ENCODE data around the gene RAB24.
"Not testable (repeated sequence)": the region's sequence is repeated elsewhere in the genome, so short reads cannot be mapped to it uniquely, and the experiment has no call there.

Gene RAB24

DNA sequence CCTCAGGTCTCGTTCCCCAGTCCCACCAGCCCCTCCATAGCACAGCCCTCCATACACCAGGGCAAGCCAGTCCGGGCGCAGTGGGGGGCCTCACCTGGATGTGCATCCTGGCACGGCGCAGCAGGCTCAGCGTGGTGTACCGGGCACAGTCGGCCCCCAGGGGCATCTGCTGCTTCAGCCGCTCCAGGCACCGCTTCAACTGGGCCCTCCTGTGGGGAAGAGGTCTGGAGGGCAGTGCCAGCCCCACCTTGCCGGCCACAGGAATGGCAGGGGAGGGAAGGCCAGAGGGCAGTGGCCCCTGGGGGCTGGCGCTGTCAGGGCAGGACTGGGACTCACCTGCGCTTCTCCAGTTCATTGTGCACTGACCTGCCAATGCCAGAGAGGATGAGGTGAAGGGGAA is 6.8 kb upstream of the RAB24 start:
- DNase-seq, result no peak

DNA sequence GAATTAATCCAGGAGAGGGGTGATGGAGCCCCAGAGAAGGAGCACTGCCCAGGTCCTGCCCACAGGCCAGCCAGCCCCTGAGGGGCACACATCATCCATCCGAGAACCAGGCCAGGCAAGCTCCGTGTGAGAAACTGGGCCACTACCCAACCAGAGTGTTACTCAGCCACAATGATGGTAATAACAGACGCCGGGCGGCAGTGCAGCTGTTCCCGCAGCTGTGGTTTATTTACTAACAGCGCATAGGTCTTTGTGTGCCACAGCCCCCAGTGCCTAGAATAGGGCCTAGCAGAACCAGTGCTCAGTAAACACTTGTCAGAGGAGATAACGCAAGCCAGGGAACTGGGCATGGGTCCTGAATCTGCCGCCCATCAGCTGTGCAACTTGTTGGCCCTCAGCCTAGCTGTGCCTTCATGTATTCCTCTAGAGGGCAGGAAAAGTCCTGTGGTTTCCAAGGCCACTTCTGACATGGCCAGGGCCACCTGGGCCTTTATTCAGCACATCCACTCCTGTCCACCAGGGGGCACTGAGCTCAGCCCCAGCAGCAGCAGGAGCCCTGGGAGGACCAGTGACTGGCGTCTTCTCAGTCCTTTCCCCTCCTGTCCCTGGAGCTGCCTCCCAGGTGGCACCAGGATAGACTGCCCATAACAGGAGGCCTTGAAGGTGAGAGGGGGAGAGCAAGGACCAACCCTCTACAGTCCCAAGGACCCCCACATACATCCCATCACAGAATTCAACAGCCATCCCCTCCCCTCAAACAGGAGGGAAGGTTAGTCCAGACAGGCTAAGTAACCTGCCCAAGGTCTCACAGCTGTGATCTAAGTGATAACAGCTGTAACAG is 6.1 kb upstream of the RAB24 start:
- peak; percentile 52 for DNase-seq

DNA sequence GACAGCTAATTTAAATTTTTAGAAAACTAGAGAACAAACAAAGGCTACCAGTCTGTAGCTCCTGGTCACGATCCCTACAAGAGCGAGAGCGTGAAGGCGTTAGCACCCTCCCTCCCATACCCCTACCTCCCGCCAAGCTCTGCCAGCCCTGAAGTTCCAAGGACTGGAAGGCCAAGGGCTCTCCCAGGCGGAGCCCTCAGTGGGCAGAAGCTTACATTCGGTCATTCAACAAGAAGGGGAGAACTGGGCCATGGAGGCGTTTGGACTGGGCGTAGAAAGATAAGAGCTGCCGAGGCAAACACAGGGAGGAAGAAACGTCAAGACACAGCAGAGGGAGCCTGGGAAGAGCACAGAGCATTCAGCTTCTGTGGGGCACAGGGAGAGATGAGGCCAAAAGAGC is 5.2 kb upstream of the RAB24 start:
- no peak for DNase-seq

DNA sequence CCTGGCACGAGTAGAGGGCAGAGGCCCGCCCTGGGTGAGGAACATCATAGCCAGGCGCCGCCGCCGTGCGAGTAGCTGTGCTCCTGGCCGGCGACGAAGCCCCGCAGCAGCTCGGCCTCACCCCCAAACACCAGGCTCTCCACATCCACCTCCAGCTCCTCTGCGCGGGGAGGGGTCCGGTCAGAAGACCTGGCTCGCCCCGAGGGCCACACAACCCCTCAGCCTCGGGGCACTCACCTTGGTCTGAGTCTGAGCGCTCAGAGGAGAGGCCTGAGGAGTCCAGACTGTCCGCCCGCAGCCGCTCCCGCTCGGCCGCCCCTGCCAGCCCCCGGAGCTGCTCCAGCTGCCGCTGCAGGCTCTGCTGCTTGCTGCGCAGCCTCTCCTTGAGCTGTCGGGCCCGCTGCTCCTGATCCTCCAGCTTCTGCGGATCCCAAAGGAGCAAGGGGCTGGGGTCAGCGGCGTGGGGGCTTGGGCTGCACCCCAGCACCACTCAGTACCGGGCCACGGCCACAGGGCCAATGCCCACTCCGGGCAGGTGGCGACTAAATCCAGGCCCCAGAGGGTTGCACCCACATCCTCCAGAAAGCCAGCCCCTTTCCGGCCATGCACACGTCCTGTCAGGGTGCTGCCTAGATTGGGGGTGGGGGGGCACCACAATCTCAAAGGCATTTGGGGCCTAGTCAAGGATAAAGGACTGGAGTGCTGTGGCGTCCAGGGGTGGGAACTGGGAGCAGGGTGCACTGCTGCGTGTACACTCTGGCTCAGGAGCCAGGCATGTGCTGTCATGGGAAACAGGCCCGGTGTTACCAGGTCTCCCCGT is 4.2 kb upstream of the RAB24 start:
- DNase-seq, result no peak

DNA sequence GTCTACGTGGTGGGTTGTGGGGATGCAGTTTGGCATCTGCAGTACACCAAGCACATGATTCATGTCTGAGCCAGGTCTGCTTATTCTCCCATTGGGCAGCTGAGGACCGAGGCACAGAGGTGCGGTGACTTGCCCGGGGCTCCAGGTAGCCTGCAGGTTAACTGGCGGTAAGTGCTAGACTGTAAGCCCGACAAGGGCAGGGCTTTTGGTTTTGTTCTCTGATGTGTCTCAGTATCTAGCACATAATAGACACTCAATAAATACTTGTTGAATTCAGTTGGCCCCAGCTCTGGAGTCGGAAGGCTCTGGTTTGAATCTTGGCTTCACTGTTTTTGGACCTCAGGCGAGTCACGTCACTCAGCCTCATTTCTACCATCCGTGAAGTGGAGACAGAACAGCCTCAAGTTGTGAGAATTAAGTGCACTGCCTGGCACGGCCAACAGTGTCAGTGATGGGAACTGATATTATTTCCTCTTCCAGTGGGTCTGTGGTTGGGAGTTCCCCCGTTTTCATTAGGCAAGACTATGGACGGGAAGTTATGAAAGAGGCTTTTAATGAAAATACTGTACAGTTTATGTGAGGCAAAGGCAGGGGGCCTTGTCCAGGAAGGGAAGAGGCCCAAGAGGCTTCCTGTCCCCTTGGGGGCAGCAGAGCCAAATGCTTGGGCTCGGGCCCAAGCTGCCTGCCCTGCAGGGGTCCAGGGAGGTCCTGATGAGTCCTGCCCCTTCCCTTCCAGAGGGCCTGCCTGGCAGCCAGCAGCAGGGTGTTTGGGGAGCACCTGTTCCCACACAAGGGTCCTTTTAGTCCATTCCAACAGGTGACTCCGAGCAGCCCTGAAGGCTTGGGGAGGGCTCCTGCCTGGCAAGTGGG is 3.4 kb upstream of the RAB24 start:
- no peak for DNase-seq

DNA sequence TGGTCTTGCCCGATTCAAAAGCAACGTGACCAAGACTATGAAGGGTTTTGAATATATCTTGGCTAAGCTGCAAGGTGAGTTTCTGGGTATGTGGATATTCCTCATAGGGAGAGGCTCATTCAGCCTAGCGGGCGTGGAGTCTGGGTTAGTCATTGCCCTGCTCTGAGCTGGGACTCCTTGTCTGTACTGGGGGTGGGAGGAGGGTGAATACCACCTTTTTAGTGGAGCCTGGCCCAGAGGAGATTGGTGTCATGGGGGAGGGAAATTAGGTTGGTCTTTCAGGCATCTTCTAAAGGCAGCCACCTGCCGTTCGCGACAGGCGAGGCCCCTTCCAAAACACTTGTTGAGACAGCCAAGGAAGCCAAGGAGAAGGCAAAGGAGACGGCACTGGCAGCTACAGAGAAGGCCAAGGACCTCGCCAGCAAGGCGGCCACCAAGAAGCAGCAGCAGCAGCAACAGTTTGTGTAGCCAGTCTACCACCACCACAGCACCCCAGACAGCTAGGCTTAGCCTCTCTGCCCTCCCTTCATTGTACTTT is 2.7 kb upstream of the RAB24 start:
- not testable (repeated sequence) for DNase-seq

DNA sequence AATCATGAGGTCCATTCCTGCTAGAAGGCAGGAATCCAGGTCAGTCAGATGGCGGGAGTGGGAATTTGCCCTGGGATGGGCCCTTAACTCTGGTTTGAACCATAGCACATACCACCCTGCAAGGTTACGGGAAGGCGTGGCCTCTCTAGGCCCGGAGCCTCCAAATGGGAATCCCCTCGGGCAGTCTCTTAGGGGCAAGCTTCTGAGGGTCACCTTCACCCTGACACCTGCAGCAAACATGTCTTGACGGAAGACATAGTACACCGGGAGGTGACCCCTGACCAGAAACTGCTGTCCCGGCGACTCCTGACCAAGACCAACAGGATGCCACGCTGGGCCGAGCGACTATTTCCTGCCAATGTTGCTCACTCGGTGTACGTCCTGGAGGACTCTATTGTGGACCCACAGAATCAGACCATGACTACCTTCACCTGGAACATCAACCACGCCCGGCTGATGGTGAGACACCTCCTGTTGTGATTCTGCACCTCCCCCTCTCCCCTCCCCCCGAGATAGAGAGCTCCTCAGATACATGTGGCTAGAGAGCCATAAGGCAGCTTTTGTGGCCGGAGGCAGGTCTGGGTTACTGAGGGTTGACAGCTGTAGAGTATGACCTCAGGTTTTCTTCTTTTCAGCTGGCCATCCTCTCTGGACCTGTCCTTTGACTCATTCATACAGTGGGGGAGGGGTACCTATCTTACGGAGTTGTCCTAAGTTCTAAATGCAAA is 1.0 kb upstream of the RAB24 start:
- no peak for DNase-seq

DNA sequence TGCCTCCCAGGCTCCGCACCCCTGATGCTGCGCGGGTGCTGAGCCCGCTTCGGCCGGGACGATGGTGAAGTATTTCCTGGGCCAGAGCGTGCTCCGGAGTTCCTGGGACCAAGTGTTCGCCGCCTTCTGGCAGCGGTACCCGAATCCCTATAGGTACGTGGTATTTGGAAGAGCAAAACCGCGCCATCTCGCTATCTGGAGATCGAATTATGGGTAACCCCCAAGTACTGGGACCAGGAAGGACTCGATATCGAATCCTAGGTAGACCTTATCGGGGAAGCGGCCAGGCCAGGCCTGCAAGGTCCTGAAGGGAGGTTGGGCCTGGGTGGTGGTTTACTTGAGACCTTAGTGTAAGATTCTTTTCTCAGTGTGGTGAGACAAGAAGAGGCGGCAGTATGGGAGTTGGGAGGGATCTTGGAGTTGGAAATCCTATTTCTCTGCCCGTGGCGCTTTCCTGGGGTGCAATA is 439 bp upstream of the RAB24 start:
- no peak for DNase-seq

DNA sequence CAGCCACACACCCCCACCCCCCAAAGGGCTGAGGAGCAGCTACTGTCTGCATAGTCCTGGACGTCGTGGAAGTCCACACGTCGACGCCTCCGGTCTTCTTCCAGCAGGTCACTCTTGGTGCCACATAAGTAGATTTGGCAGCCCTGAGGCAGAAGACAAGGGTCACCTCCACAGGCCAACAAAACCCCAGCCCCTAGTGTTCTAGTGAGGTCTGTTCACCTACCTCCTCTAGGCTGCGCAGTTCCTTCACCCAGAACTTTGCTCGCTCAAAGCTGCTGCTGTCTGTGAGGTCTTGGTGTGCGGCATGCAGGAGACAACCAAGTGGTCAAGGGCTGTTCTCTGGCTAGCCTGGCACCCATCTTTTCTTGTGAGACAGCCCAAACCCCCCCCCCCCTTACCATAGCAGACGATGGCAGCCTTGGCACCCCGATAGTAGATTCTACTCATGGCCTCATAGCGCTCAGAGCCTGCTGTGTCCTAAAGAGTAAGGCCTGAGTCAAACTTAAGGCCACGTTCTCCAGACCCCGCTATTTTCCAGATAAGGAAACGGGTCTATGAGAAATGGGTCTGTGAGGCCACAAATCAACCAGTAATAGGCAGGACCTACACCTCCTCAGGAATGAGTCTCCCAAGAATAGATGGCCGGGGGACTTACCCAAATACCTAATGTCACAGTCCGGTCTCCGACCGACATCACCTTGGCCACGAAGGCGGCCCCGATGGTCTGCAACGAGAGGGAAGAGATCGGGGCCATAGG is 987 bp downstream of the RAB24 start:
- no peak for DNase-seq

DNA sequence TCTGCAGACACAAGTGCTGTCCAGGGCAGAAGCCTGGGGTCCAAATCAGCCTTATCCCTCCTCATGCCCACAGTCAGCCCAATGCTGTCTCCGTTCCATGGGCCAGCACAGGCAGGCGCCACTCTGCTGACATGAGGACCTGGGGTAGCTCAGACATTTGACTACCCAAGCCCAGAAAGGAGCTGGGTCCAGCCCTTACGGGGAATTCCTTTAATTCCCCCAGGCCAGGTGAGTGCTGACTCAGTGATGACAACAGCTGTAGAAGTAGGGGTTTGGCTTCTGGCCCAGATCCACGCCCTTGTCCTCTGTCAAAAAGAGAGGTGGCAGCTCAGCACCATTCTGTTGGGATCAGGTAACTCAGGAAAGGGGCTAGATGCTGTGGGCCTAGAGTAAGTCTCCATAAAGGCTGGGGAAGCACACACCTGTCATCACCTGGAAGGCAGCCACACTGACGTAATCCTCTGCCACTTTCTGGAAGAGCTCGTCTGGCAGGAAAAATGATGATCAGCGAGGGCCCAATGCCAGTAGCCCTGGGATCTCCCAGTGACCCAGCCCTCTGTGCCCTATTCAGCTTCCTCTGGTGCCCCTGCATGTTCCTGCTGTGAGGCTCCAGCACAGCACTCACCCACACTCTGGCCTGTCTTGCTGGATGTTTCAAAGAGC is 1.9 kb downstream of the RAB24 start:
- no peak for DNase-seq

DNA sequence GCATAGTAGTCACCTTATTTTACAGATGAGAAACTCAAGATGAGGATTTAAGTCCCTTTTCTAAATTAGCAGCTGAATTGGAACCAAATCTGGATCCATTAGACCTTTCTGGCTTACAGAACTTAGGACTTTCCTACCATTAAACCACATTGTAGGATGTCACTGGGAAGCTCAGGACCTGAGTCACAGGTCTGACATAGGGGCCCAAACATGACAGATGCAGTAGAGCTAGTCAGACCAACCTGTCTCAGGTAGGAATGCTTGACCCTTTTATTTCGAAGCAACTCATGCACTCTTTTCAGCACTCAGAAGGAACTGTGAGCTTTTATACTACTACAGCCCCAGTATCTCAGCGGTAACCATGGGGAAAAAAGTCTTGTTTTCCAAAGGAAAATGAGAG is 2.6 kb downstream of the RAB24 start:
- DNase-seq, result no peak

DNA sequence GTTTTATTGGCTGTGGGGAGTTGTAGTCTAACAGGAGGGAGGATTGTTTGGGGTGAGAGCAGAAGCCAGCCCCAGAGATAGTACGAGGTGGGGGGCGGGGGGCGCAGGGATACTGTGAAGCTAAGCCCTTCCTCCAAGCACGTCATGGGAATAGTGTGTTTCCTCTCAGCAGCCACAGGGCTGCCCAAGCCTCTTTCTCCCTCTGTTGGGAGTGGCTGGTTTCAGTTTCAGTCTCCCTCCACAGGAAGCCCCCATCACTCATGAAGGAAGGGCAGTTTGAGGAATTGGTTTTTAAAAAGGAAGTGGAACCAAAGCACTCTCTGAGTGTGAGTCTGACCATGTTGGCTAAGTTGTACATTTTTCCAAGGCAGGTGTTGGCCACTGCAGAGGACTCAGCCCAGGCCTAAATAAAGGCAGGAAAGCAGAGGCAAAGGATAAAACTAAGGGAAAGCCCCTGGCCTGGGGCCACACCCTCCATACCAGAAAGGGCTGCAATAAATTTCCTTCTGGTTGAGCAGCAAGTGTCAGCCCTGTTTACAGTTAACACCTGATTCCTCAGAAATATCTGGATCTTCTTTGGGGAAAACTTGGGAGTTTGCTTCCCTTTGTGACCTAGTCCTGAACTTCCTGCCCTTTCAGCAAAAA is 3.2 kb downstream of the RAB24 start:
- peak; percentile 85 for DNase-seq

DNA sequence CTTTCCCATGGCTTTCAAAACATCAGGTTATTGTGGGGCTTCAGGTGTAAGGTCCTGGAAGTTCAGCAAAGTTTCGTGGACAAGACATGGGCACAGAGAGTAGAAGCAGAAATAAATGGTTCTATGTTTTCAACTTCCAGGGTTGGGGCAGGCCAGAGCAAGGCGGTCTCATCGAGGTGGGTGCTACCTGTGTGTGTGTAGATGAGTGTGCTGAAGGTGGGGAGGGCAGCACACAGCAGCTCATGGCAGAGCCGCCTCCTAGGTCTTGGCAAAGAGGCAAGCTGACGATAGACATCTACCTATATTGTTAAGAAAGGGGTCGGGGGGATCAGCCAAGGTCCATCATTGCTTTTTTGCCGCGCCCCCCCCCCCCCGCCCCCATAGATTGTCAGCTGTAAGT is 3.8 kb downstream of the RAB24 start:
- DNase-seq, result no peak

DNA sequence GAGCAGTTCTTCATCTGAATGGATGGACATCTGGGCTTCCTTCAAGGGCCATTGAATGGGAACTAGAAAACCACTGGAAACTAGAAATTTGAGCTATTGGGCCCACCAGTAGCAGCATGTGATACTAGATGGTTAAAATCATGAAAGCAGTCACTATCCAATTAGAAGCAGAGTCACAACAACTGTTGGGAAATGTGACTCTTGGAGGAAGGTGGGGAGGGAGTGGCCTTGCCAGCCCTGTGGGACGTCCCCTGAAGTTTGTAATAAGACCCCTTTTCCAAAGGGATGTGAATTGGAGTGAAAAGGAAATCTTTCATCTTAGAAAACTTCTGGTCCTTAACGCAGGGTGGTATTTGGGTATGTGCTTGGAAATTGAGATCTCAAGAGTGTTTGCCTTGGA is 5.6 kb downstream of the RAB24 start:
- no peak for DNase-seq

DNA sequence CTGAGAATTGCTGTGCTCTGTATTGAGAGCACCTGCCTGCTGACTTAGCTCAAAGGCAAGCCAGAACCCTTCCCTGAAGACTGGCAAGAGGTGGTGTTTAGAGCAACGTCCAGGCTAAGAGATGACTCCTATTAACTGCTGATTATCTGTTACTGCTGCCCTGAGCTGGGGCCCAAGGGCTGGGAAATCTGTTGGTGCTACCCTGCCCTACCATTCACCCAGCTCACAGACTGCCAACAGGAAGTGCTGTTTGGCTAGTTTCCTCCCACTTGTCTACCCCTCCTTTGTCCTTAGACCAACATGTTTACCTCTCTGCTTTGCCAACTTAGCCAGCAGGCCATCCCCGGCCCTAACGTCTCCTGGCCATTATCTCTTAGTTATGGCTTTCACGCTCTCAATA is 6.9 kb downstream of the RAB24 start:
- no peak for DNase-seq

DNA sequence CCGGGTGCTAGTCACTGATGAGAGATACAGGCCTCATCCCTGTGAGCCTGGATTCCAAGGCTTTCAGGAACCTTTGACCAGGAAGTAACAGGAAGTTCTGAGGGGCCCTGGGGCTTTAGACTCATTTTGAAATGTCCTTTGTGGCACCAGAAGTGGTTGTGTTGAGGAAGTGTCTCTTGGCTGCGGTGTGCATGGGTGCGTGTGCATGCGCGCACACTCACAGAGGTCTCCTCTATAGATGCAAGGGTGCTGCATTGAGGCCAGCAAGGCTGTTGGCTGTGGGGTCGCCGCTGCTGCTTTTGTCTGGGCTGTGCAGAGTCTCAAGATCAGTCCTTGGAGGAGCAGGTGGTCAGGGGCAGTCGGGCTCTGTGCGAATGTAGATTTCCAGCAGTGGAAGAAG is 7.6 kb downstream of the RAB24 start:
- no peak for DNase-seq

DNA sequence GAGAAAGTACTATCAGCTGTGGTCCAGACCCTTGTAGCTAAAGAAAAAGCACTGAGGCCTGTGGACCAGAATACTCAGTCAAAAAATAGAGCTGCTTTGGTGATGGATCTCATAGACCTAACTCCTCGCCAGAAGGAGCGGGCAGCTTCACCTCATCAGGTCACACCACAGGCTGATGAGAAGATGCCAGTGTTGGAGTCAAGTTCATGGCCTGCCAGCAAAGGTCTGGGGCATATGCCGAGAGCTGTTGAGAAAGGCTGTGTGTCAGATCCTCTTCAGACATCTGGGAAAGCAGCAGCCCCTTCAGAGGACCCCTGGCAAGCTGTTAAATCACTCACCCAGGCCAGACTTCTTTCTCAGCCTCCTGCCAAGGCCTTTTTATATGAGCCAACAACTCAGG is 8.9 kb downstream of the RAB24 start:
- DNase-seq, result no peak

DNA sequence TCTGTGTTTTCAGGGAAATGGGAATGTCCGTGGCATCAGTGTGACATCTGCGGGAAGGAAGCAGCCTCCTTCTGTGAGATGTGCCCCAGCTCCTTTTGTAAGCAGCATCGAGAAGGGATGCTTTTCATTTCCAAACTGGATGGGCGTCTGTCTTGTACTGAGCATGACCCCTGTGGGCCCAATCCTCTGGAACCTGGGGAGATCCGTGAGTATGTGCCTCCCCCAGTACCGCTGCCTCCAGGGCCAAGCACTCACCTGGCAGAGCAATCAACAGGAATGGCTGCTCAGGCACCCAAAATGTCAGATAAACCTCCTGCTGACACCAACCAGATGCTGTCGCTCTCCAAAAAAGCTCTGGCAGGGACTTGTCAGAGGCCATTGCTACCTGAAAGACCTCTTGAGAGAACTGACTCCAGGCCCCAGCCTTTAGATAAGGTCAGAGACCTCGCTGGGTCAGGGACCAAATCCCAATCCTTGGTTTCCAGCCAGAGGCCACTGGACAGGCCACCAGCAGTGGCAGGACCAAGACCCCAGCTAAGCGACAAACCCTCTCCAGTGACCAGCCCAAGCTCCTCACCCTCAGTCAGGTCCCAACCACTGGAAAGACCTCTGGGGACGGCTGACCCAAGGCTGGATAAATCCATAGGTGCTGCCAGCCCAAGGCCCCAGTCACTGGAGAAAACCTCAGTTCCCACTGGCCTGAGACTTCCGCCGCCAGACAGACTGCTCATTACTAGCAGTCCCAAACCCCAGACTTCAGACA is 9.5 kb downstream of the RAB24 start:
- DNase-seq, result no peak

DNA sequence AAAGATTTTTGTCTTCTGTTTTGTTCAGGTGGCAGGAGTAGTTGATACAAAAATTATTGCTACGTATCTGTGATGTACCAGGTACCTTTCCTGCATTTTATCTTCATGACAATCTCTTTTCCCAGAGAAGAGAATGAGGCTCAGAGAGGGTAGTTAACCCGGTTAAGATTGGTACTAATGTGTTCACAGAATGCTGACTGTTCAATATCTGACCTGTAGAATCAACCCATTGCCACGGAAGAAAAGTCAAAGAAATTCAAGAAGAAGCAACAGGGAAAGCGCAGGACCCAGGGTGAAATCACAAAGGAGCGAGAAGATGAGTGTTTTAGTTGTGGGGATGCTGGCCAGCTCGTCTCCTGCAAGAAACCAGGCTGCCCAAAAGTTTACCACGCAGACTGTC is 11.8 kb downstream of the RAB24 start:
- no peak for DNase-seq
